ENCODE results near the gene ORAI1.
"Not testable (repeated sequence)": the region's sequence is repeated elsewhere in the genome, so short reads cannot be mapped to it uniquely, and the experiment has no call there.

The ORAI1 gene

DNA sequence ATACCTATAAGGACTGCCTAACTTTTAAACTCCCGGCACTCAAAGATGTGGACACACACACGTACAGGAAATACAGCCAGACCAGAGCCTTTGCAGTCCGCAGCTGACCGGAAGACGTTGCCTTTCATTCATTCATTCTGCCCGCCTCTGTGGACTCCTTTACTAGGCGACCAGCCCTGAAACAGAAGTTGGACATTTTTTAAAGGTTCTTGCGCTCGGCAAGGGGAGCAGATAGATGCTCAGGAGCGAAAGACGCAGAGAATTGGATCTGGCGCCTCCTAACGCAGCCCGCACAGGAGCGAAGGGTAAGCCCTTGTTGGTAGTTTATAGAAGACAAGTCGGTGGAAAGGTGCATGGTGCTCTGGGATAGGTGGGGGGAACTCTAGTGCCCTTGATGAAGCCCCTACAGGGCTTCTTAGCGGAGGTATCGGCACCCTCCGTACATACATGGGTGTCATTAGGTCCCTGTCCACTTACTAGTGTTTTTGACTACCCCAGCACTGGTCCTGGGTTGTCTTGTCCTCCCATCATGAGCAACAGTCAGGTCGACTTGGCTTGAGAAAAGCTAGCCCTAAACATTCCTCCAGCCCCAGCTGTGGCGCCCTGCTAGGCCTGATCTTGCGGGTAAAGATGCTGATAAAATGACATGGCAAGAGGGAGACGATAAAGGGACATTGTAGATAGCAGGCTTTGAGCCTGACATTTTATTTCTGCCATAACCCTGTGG is 45.2 kb upstream of the ORAI1 start, which contains the start of gene KDM2B:
TSS of gene KDM2B (minus strand) at position 65 of the 727 bp plus-strand sequence. CDS start 112 bp downstream, outside the sequence.
- no peak for TF ChIP-seq ZFX (IDR thresholded peaks at IDR 0.05)
- no peak for TF ChIP-seq CTCF (conservative IDR thresholded peaks at IDR 0.05)
- peak within 1 kb of the TSS; percentile 74 for H3K27ac ChIP-seq

- H3K27ac ChIP-seq, result no peak overlapping the region
- TF ChIP-seq CTCF (conservative IDR thresholded peaks at IDR 0.05), result no peak
- no peak for TF ChIP-seq ZFX (IDR thresholded peaks at IDR 0.05)
These were observed 44.5 kb upstream of the ORAI1 start for GRCh38 chr12:121581686-121582429.

DNA sequence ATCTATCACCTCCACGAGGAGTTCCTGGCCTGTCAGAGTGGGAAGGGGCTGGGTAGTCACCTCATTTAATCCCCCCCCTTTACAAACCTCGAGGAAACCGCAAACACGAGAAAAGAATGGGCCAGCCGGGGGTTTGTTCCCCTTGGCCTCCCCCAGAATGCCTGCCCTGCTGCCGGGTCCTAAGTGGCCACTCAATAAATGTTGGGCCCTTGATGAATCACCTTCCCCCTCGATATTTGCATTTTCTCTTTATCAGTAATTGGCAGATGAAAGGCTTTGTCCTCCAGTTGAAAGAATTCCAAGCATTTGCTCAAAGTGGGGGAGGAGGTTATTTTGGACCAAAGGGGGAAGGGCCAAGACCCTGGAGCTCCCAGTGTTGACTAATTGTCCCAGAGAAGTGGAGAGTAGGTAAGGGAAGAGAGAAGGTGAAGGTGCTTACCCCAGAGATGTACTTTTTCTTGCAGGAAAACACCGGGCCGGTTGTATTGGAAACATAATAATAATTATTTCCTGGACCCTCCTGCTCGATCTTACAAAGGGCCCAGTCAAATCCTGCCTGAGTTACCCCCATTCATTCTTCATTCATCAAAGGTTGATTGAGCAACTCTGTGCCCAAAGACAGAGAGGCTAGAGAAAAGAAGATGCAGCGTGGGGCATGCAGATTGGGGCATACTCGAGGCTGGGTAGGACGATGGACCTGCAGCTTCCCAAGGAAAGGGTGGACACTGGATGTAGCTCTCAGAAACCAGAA is 43.6 kb upstream of the ORAI1 start:
- TF ChIP-seq CTCF (conservative IDR thresholded peaks at IDR 0.05) (no peak), ZFX (IDR thresholded peaks at IDR 0.05) (no peak)
- no peak overlapping the region for H3K27ac ChIP-seq

DNA sequence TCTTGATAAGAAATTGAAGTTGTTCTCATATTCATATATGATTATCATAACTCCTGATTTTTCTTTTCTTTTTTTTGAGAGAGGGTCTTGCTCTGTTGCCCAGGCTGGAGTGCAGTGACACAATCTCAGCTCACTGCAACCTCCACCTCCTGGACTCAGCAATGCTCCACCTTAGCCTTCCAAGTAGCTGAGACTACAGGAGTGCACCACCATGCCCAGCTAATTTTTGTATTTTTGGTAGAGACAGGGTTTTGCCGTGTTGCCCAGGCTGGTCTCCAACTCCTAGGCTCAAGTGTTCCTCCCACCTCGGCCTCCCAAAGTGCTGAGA is 43.0 kb upstream of the ORAI1 start:
- H3K27ac ChIP-seq, result not testable (repeated sequence)

DNA sequence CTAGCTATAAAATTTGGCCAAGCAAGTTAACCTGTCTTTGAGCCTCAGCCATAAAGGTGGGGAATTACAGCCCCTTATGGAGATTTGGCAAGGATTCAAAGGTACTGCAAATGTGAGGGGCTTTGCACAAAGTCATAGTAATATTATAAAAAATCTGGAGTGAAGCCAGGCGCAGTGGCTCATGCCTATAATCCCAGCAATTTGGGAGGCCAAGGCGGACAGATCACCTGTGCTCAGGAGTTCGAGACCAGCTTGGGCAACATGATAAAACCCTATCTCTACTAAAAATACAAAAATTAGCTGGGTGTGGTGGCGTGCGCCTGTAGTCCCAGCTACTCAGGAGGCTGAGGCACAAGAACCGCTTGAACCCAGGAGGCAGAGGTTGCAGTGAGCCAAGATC is 41.4 kb upstream of the ORAI1 start:
- not testable (repeated sequence) for H3K27ac ChIP-seq

GRCh38 chr12:121590476-121591143 is 35.7 kb upstream of the ORAI1 start:
- TF ChIP-seq ZFX (IDR thresholded peaks at IDR 0.05) (no peak), CTCF (conservative IDR thresholded peaks at IDR 0.05) (no peak)
- no peak overlapping the region for H3K27ac ChIP-seq

GRCh38 chr12:121592320-121592719 is 34.0 kb upstream of the ORAI1 start:
- H3K27ac ChIP-seq, result no peak overlapping the region
- TF ChIP-seq ZFX (IDR thresholded peaks at IDR 0.05), result no peak
- TF ChIP-seq CTCF (conservative IDR thresholded peaks at IDR 0.05), result no peak

GRCh38 chr12:121595520-121595919 is 30.8 kb upstream of the ORAI1 start:
- no peak for TF ChIP-seq ZFX (IDR thresholded peaks at IDR 0.05)
- no peak for TF ChIP-seq CTCF (conservative IDR thresholded peaks at IDR 0.05)
- H3K27ac ChIP-seq, result no peak overlapping the region
